ENCODE measurements around the gene OSBP2.

OSBP2 gene

GRCh38 chr22:30871391-30872284 is 177.0 kb downstream of the OSBP2 start:
- DNase-seq, result no peak

- DNase-seq, result no peak
Measured at GRCh38 chr22:30872285-30873041, 177.8 kb downstream of the OSBP2 start.

GRCh38 chr22:30873086-30873650 is 178.5 kb downstream of the OSBP2 start:
- DNase-seq, result no peak

- DNase-seq, result no peak
Measured at GRCh38 chr22:30873661-30874060, 179.0 kb downstream of the OSBP2 start.

GRCh38 chr22:30874431-30875370 is 180.0 kb downstream of the OSBP2 start:
- DNase-seq, result no peak

GRCh38 chr22:30875481-30876215 is 181.0 kb downstream of the OSBP2 start:
- no peak for DNase-seq

GRCh38 chr22:30876221-30876751 is 181.6 kb downstream of the OSBP2 start:
- DNase-seq, result no peak

GRCh38 chr22:30876915-30877553 is 182.4 kb downstream of the OSBP2 start:
- no peak for DNase-seq

GRCh38 chr22:30877662-30878515 is 183.2 kb downstream of the OSBP2 start:
- no peak for DNase-seq

- DNase-seq, result no peak
Measured at GRCh38 chr22:30878516-30879414, 184.1 kb downstream of the OSBP2 start.

- no peak for DNase-seq
Measured at GRCh38 chr22:30879415-30879797, 184.7 kb downstream of the OSBP2 start.

- no peak for DNase-seq
Measured at GRCh38 chr22:30880181-30880601, 185.5 kb downstream of the OSBP2 start.

GRCh38 chr22:30880847-30881246 is 186.2 kb downstream of the OSBP2 start:
- DNase-seq, result no peak

- DNase-seq, result no peak
Measured at GRCh38 chr22:30881361-30882183, 186.9 kb downstream of the OSBP2 start.

- no peak for DNase-seq
Measured at GRCh38 chr22:30882184-30882717, 187.6 kb downstream of the OSBP2 start.

- DNase-seq, result no peak
Measured at GRCh38 chr22:30882974-30883533, 188.4 kb downstream of the OSBP2 start.

GRCh38 chr22:30883586-30884145 is 189.0 kb downstream of the OSBP2 start:
- no peak for DNase-seq

Data from activated gamma-delta T cell treated with Interleukin-2 at 50 U/mL for 16 hours (primary cell).